HG03159 (cell line): ENCODE data around the gene TCF7L2.
"Not testable (repeated sequence)": the region's sequence is repeated elsewhere in the genome, so short reads cannot be mapped to it uniquely, and the experiment has no call there.

Source experiments
- ATAC-seq: cut with Tn5 transposase; IDR thresholded peaks from one replicate; pipeline ENCODE4 v1.9.1; 2021; ENCODE audit warnings: mild to moderate bottlenecking, moderate library complexity; ENCODE audit not compliant: unreplicated experiment

TCF7L2 gene

DNA sequence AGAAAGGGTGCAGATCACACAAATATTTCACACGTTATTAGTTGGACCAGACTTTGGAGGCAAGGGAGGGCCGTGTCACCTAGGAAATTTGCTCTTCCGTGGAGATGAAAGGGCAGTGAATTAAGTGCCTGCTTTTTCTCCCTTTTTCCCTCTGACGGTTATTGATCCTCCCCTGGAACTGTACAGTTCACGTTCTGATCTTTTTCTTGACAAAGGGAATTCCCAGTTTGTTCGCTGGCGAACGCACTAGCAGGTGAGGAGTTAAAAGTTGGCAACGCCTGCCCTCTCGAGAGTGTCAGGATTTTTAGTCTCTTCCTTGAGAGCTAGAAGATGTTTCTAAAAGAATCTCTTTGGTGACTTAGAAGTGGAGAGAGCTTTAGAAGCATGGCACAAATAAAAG, 111.5 kb downstream of the TCF7L2 start:
- ATAC-seq = no peak

DNA sequence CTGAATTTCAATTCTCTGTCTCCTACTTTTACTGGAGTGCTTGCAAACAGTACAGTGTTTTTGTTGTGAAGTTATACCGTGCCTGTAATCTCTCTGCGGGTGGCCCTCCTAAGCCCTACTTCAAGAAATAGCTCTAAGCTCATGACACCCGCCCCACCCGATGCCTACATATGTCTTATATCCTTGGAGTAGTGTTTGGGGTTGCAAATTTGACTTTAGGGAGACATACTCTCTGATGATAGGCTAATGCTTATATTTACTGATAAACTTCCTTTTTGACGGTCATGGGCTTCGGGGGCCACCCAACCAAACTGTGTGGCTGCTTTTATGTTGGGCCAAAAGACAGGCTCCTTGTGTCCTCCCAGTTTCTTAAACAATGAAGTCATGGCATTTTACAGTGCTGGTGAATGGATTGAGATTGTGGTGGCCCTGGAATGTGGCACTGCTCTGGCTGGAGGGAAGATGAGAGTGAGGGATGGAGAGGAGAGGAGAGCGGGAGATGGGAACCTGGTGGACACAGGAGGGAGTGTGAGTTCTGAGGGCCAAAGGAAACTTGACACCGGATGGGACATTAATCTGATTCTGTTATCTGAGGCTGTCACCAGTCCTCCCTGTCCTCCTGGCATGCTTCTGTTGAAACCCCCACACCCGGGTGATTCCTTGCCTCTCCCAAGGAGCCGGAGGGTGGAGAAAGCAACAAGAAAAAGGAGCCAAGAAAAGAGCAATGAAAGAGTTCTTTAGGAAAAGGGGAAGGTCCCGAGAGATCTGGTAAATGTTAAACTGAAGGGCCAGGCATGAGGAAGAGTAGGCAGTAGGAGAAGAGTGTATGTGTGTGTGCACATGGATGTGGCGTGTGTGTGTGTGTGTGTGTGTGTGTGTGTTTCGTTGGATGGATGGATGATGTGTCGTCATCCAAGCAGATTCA, 113.3 kb downstream of the TCF7L2 start:
- no peak for ATAC-seq

DNA sequence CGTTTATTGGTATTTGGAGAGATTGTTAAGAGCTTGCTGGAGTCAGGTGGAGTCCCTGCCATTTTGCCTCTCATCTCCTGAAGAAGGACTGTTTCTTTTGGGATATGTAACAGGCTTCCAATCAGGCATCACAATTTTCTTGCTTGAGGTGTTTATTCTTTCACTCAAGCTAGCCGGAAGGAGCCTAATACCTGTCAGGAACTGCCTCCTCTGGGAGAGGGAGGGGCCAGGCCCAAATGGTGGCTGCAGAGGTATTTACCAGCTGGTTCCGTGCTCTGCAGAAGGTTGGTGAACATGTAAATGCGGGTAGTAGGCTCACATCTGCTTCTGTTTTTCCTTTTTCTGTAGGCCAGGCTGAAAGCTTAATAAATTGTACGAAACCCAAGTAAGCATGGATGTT, 114.0 kb downstream of the TCF7L2 start:
- ATAC-seq = no peak

DNA sequence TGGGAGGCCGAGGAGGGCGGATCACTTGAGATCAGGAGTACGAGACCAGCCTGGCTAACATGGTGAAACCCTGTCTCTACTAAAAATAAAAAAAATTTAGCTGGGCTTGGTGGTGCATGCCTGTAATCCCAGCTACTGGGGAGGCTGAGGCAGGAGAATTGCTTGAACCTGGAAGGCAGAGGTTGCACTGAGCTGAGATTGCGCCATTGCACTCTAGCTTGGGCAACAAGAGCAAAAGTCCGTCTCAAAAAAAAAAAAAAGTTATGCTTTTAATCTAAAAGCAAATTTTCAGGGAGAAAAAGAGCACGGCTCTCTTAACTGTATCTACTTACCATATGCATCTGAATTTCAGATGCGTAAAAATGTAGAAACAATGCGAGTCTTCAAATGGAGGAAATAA, 116.1 kb downstream of the TCF7L2 start:
- not testable (repeated sequence) for ATAC-seq

DNA sequence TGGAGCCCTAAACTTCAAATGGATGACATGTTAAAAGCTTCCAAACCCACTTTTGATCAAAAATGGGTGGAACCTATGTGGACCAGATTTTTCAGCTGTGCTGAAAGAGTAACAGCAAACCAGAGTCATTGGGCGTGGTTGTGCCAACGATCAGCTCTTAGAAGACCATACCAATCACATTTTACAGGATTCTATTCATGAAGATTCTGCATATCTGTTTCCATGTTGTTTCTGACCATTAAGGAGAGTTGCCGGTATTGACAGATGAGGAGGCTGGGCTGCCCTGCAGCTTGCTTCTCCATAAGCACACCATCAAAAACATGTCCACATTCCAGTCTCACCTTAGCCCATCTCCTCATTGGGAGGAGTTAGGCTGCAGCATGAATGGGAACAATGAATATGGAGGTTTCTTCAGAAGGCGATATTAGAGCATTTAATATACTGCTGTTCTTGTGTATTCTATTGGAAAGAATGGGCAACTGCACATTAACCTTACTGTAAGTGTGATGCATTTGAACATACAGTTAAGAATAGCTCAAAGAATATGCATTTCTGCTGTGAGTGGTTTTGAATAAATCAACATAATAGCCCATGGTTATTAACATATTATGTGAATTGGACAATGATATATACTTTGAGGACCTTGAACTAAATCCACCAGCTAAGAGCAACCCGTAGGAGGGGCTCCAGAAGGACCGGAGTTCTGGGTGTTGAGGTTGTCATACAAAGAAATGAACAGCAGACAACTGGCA, 116.7 kb downstream of the TCF7L2 start:
- ATAC-seq = no peak

DNA sequence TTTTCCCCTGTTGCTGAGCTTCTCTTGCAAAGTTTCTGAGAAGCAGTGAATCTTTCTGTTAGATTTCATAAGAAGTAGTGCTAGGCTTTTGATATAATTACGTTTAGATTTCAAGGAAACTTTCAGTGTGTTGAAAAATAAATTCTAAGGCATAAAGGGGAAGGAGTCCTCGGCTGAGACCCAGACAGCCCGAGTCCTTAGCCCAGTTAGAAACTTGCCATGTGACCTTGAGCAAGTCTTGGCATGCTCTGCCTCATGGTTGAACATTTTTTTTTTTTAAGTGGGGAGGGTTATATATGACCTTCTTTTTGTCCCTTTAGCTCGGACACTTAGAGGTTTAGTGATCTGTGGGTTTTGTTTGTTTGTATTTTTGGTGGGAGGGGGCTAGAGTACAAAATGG, 117.5 kb downstream of the TCF7L2 start:
- ATAC-seq = no peak

DNA sequence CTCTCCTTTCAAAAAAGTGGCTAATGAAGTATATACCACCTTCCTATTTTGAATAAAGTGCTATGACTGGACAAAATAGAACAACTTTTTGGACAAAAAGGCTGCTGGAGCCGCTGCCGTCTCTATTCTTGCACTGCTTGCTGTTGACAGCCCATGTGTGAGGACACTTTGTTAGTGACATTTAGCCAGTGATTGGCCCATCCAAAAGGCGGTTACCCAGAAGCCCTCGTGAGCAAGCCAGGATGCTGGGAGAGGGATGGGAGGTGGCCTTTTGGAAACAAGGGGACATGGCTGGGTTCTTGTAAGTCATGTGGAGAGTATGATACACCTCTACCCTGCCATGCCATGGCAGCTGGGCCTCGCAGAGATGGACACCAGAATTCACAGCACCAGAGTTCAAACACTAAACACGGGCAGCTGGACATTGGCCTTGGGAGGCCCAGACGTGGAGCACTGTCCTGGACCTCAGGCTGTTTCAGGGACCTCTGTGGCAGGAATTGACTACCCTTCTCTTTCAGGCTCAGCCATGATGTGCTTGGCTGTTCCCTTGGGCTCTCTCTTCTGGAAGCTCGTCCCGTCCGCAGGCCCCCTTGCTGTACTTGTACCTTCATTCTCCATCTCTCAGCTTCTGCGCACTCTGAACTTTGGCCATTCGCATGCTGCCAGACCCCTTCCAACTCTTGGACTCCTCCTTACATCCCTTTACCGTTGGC, 118.3 kb downstream of the TCF7L2 start:
- ATAC-seq = no peak

DNA sequence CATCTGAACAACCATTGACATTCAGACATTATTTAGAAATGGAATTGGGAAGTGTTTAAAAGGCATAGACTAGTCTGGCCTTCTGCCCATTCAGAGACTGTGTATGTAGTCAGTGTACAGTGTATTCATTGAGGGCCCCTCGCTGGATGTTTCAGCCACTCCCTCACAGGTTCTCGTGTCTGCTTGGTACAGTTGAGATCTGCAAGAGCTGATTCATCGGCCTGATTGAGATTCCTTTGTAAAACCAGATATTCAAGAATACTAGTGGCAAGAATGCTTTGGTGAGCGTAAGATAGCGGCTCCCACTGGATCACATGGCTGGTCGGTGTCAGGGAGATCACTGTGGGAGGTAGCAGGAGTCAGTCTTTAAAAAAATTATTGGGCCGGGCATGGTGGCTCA, 119.5 kb downstream of the TCF7L2 start:
- ATAC-seq = no peak

DNA sequence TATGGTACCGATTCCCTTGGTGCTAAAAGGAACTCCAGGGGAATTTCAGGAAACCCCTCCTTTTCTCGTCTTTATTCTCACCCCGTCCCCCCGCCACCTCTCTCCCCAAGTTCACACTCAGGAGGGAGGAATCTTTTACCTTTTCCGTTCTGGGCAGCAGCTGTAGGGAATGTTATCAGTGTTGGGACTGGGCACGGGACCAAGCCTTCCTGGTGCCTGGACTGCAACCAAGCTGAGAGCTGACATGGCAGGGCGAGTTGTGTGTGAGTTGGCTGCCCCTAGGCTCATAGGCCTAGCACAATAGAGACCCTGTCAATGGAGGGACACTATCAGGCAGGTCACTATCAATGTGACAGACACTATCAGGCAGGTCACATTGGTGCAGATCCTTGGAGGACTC, 121.4 kb downstream of the TCF7L2 start:
- ATAC-seq = no peak

DNA sequence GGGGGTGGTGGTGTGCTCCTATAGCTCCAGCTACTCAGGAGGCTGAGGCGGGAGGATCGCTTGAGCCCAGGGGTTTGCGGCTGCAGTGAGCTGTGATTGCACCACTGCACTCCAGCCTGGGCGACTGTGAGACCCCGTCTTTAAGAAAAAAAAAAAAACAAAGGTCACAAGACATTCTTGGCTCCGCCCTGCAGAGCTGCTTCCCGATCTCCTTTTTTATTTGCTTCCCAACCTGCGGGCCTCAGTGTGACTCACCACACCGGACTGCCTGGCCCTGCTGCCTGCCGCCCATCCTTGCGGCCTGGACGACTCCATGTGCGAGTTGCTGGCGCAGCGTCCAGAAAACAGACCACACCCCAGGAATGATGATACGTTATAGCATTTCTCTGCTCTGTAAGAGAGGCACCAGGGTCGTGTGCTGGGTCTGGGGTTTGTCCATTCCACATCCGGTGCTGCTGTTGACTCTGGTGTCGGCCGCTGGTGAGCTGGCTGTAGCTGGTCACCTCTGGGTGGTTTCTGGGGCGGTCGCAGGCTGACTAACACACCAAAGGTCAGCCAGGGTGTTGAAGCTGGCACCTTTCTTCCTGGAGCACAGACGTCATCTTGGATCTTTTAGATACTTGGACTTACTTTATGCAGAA, 123.6 kb downstream of the TCF7L2 start:
- no peak for ATAC-seq

DNA sequence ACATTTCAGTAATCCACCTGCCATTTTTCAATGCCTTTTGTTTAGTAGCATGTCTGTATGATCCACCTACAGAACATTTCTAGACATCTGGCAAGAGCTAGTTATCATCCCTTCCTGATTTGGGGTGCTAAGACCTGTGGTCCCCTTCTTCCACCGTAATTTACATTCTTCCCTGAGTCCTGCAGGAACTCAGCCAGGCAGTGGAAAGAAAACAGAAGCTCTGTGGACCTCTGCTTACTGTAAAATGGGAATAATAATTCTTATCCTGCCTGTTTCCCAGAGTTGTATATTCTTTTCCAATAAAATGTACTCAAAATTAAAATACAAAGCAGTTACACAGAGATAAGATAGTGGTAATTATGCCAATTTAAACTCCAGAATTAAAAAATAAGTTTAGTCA, 126.9 kb downstream of the TCF7L2 start:
- no peak for ATAC-seq

DNA sequence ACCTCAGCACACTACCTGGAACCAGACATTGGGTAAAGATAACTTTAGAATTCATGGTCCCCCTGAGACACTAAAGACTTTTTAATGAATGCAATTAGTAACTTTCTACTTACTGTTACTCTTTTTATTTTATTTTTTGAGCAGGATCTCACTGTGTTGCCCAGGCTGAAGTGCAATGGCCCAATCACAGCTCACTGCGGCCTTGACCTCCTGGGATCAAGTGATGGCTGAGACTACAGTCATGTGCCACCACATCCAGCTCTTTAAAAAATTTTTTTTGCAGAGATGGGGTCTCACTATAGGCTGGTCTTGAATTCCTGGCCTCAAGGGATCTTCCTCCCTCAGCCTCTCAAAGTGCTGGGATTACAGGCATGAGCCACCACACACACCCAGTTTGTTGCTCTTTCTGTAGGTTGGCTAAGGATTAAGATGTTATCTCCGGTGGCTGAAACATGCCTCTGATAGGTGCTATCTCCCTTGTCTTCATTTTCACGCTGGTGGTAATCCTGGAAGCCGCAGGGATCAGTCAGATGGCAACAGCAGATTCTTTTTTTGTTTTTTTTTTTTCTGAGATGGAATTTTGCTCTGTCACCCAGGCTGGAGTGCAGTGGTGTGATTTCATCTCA, 128.3 kb downstream of the TCF7L2 start:
- ATAC-seq = no peak

DNA sequence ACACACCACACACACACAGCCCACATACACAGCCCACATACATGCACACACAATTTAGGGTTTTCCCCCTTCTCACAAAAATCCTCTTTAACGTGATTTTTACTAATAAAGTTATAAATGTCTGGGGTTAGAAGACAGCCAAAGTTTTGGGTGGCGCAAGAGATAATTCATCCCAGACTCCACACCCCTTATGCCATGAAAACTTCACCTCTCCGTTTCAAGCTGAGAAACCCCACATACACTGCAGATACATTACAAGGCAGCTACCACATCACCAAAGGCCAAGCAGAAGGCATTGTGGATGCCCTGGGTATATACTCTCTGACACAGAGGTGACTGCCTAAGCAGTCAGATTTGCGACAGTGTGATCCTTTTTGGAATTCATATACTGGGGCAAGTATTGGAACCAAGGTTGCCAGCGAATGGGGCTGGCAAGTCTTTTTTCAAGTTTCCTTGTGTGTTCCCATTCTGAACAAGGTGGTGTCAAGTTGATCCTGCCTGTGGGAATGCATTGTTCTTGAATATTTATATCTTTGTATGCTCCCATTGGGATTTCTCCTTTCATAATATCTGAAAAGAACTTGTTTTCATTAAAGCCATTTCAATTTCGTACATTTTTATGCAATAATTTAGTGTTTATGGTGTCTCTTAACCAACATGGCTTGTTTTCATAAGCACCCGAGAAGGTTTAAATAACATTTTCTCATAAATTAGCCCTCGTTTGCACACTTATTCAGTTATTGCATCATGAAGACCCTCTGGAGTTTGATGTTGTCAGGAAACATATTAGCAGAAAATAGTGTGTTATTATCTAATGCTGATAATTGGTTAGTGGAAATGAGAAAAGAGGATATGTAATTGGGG, 130.2 kb downstream of the TCF7L2 start:
- ATAC-seq = no peak

DNA sequence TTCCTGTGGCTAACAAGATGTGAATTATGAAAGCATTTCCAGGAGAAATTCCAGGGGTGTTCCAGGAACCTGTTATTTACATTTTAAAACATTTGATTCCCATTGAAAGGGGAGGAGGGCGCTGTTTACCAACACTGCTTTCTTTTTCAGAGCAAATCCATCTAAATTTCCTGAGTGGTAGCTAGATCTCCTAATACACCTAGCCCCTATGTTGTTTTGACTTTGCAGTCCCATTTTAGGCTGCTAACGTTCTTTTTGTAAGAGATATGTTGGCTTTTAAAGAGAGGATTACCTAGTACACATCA, 130.8 kb downstream of the TCF7L2 start:
- no peak for ATAC-seq

DNA sequence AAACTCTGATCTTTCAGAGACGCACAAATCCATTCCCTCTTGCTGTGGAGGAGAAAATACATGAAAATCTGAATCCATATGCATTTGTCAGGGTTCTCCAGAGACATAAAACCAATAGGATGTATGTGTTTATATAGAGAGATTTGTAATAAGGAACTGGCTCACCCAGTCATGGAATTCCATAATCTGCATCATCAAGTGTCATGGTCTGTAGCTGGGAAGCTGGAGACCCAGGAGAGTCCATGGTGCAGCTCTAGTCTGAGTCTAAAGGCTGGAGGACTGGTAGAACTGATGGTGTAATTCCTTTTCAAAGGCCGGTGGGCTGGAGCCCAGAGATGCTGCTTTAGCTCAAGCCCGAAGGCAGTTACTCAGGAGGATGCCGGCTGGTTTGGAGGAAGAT, 134.0 kb downstream of the TCF7L2 start:
- no peak for ATAC-seq

DNA sequence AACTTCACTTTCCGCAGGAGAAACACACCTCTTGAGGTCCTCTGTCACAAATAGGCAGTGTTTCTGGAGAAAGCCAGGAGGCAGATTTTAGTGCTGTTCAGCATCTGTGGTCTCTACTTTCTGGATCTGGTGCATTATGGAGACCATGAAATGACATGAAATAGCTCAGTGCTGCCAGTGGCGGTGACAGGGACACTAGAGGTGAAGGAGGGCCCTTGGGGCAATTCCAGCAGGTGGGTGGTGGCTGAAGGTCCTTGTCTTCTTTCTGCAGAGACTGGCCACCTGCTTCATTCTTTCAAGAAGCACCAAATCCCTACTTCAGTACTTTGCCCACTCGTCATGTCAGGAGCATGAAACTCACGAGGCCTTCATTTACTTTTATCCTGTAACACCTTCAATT, 135.7 kb downstream of the TCF7L2 start:
- ATAC-seq = no peak

DNA sequence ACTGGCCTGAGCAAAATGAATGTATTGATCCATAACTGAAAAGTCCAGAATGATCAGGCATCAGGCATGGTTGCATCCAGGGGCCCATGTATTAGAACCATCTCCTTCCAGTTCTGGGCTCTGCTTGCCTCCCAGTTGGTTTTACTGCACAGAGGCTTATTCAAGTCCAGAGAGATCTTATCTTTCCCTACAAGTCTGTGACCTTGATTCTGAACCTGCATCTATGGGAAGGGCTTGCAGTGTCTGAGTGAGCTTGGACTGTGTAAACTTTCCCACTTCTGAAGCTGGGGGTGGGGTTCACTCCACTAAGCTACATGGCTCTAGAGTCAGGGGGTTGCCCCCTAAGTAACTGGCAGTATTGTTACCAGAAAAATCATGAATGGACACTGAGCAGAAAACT, 136.2 kb downstream of the TCF7L2 start:
- no peak for ATAC-seq

DNA sequence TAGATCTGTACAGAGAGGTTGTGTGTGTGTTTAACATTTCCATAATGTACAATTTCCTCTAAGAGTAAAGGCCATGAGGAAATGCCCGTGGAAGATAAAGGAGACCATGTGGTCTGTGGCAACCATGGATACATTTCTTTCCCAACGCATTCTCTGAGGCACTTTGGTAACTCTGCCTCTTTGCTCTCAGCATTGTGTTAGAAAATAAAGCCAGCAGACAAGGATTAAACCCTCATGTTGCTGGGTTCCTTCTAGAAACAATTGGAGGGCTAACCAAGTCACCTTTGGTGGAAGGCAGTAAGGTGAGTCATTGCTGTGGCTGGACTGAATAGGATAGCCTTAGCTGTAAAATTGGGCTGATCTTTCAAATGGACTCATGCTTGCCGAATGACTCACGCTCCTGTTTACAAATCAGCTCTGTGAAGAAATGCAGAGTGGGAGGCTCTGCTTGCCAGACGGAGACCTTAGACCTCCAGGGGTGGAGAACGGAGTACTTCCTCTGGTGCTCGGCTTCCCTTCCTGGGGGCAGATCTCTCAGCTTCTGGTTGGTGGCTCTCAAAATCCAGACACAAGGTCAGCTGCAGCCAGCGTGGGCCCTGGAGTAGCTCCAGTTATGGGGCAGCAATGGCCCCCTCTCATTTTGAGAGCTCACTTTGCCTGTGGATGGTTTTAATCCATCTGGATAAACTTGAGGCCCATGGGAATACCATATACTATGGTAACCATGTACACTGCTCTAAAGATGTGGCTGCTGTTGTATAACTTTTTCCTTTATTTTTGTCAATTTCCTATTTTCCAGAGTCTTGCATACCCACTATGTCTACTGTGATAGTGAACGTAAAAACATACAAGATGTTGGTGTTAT, 137.3 kb downstream of the TCF7L2 start:
- ATAC-seq = no peak

DNA sequence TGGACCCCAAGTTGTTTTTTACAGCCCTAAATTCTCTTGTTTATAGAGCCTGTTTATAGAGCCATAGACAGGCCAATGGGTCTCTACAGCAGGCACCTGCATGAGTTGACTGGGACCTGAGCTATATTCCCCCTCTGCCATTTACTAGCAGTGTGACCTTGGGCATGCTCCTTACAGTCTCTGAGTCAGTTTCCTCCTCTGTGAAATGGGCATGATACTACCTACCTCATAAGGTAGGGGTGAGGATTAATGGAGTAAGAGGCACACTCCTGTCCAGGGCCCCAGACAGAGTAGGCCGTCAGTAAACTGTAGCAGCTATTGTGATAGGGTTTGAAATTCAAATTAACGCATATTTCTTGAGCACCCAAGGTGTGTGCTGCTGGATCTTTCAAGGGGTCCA, 138.1 kb downstream of the TCF7L2 start:
- ATAC-seq = no peak
